ENCODE data around the gene NTPCR. TPM values are rescaled to one million over a fixed set of nuclear protein-coding genes. Genes with fewer than 3 reads are reported as not detected.

NTPCR gene
- total RNA-seq, 1 donor from 2014 or later, result 5.8 TPM

DNA sequence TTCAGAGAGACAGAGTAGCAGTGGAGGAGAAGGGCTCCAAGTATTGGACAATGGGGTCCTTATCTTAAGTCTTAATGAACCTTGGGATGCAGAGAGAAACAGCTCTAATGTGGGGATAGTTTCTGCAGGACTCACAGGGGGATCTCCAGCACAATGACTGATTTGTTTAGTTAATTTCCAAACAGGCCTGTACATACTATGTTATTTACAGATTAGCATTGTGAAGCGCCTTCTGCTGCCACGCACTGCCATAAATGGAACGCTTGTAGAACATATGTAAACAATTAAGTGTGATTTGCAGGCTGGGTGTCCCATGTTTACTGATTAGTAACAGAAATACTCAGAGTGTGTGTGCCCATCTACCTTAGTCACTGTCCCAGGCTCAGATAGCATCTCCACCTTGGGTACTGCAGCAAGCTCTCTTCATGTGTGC lies 56.1 kb downstream of the NTPCR start:
- DNase-seq (ENCODE audit: low read depth in 2 of 2), result no peak

DNA sequence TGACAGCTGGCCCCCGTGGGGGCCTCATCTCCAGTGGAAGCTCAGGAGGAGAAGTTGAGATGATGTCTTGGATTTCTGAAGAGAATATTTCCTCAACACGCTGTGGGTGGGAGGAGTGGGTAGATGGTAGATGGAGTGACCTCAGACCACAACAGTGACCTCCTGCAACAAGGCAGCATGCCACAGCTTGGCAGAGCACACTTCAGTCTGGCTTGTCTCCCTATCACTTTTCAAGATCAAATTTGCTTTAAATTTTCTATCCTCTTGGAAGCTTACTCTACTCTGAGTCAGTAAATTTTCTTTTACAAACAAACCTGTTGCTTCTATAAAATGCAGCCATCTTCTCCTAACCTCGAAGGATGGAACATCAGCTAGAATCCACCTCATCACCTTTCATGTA lies 59.7 kb downstream of the NTPCR start:
- DNase-seq (ENCODE audit: low read depth in 2 of 2), result no peak

DNA sequence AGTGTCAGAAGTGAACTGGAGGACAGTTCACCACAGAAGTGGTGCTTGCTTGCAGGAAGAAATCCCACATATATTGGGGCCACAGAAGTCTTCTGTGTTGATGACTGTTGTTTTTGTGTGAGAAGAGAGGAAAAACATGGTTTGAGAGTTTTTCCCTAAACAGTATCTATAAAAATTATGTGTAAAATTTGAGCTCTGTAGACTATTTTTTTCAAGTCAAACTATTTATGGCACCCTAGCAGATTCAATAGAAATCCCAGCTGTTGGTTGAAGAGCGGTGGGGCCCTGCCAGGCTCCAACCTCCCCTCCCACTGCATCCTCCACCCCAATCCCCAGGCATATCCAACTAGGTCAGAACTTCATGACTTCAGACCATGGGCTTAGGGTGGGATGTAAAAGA lies 61.6 kb downstream of the NTPCR start:
- DNase-seq (ENCODE audit: low read depth in 2 of 2), result no peak

DNA sequence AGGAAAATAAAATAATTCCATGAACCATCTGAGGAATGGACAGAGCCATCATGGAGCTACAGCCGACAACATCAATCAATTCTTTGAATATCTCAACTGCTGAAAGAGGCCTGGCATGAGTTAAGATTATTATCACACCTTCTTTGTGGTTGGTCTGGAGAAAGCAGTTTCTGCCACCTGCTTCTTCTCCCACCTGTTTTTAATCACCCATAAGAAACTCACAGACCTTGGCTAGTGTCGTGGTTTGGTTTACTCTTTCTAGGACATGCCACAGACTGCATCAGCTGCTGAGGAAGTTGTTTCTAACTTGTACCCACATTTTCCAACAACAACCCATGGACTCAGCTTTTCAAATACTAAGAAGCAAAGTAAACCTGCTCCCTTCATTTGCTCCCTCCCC lies 65.6 kb downstream of the NTPCR start:
- DNase-seq (ENCODE audit: low read depth in 2 of 2), result no peak

DNA sequence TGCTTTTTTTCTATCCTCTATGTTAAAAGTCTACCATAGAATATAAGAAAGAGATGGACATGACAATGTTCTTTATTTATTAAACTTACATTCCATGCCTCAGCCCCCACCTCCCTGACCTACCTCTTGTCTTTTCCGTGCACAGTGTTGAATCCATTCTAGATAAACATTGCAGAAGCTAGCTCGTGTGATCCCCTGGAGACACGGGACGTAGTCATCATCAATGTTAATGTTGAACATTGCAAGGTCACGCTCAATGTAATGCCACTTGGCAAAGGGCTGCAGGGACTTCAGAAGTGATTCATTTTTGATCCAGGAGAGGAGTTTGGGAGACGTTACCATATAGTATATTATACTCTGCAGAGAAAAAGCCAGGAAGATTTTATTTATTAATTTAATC lies 66.4 kb downstream of the NTPCR start:
- DNase-seq (ENCODE audit: low read depth in 2 of 2), result no peak

DNA sequence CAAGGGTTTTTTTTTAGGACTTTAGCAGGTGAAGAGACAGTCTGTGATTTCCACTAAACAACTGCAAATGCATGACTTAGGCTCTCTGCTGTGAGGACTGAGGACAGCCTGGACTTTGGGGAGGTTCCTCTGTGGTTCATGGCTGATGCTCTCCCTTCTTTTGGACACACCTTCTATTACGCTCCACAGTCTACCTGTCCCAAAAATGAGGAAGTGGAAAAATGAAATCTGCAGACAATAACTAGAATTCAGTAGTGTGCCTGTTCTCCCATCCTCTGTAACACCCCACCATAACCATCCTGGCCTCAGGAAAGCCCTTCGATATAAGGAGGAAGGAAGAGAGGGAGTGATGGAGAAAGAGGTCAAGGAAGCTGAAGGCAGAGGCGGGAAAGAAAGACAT lies 68.7 kb downstream of the NTPCR start:
- DNase-seq (ENCODE audit: low read depth in 2 of 2), result no peak

DNA sequence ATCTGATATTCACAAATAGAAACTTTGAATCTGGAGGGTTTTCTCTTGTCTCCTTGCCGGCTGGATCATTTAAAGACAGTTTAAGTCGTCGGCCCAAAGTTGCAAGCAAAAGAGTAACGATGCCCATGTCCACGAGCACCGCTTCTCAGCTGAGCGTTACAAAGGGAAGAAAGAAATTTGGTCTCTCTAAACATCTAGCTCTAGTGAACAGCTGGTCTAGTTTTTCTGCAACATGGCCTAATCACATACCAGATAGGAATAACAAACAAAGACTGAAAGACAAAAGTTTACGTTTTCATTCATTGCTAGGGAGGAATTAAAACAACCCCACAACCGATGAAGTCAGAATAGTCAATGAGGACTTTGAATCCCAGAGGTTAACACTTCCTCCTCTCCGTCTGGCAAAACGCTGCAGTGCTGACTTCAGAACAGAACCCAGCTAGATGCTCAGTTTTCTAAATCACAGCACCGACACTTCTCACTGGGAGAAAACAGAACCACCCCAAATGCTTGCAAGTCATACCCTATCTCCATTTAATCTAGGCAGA lies 69.4 kb downstream of the NTPCR start:
- no peak for DNase-seq (ENCODE audit: low read depth in 2 of 2)

DNA sequence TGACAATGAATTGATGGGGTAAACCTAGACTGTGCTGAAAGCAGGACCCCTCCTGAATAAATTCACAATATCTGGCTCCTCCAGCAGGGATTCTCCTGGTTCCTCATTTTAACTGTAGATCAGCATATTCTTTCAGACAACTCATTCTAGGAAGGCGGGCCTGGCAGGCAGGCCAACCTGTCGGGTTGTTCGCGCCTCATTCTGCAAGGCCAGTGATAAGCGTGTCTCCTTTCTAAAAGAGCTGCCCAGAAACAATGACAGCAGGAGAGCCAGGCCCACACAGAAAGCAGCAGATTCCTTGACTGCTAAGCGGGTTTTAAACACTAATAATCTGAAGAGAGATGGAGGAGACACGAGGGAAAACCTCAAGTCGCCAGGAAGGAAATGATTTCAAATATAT lies 70.0 kb downstream of the NTPCR start:
- peak in 1 of 2 donors; percentile 60 for DNase-seq (ENCODE audit: low read depth in 2 of 2)

DNA sequence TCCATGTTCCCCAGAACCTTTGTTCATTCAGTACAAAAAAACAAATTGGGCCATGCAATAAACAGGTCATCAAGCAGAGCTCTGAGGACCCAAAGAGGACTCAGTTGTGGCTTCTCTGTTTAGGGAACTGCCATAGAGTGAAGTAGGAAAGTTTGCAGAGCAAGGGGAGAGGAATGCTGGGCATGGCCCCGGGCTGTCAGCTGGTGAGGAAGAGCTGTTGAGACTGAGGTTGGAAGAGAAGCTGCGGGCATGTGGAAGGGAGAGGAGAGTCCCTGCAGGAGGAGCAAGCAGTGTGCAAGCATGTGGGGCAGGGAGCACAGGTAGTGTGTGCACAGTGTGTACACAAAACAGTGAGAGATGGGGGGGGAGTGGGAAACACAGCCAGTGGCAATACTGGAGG lies 71.8 kb downstream of the NTPCR start:
- DNase-seq (ENCODE audit: low read depth in 2 of 2), result no peak

DNA sequence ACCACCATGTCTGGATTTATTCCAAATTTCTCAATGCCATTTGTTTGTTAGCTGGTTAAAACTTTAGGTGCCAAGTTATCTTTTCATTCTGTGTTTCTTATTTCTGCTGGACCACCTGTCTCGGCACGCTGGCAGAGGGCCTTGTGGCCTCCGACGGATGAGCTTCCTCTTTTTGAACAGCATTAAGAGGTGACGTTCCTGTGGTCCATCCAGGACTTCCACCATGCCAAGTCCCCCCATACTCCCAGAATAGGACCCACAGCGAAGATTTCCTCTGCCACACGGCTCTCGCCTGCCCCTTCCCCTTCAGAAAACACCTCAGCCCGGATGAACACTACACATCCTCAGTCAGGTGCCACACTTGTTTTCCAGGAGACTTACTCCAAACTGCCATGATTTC lies 73.8 kb downstream of the NTPCR start:
- DNase-seq (ENCODE audit: low read depth in 2 of 2), result no peak

DNA sequence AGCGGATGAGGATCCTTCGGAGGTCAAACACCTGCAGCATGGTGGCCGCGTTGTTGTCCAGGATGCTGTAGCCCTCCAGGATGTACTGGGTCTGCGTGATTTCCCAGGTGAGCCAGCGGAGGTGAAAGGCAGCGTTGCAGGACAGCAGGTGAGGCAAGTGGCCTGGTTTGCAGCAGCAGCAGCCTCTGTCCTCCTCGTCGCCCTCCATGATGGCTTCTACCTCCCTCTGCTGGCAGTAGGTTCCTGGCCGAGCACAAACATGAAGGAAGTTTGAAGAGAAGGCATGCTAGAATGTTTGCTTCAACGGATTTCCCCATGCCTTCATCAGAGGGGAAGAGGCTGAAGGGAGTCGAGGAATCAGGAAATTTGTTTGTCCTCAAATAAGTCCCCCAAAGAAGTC lies 74.7 kb downstream of the NTPCR start:
- DNase-seq (ENCODE audit: low read depth in 2 of 2), result peak; percentile 66 to 71

DNA sequence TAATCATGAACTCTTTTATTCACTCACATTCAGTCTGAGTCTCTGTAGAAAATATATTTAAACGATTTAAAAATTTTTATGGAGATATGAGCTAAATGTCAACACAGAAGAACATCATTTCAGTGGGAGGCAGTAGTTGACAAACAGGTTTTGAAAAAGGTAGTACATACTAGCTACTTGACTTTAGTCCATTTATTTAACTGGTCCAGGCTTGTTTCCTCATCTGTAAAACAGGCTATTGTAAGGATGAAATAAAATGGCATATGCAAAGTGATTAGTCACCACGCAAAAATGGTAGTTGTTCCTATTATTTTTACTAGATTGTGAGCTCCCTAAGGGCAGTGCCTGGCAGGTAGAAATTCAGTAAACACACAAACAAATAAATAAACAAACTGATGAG lies 75.2 kb downstream of the NTPCR start:
- no peak for DNase-seq (ENCODE audit: low read depth in 2 of 2)

DNA sequence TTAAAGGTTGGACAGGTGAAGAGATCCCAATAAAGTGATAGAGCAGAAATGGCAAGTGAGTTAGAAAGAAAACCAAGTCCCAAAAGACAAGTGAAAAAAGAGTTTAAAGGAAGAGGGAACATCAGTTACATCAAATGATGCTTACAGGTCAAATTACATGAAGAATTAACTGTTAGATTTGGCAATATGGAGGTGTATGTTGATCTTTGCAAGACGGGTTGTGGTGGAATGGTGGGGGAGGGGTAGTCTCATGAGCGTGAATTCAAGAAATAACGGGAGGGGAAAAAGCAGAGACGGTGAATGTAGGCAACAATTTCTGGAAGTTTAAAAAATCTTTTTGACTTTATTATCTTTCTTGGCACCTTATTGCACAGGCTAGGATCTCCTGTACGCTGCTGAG lies 76.6 kb downstream of the NTPCR start:
- no peak for DNase-seq (ENCODE audit: low read depth in 2 of 2)

DNA sequence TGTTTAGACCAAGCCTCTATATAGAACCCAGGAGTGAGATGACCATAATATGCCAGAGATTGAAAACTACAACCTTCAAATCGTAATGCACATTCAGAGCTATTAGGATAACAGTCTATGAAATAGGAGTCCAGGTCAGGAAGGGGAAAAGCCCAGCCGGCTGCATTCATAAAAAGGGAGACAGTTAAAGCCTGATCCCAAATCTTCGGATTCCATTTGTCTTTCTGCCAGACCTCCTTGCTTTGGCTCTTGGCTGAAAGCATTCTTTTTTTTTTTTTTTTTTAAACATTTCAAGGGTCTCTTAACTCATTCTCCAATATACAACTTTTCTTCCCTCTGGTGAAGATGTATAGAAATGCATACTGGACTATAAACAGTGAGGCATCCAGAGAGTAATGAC lies 81.1 kb downstream of the NTPCR start:
- no peak for DNase-seq (ENCODE audit: low read depth in 2 of 2)

DNA sequence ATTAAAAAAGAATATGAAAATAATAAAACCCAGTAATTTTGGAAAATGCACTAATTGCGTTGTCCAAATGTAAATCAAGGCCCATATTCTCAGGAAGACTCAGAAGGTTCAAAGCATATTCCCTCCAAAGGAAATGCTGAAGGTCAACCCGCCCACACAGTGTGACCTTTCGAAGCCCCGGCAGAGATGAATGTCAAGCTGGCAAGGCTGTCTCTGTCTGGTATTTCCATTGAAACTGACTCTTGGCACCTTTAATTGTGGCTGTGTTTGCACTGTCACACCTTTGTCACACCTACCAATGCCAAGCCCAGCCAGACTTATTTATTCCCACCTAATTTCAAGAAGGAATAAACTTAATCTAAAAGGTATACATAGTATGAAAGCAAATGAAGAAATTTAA lies 82.5 kb downstream of the NTPCR start:
- DNase-seq (ENCODE audit: low read depth in 2 of 2), result no peak

DNA sequence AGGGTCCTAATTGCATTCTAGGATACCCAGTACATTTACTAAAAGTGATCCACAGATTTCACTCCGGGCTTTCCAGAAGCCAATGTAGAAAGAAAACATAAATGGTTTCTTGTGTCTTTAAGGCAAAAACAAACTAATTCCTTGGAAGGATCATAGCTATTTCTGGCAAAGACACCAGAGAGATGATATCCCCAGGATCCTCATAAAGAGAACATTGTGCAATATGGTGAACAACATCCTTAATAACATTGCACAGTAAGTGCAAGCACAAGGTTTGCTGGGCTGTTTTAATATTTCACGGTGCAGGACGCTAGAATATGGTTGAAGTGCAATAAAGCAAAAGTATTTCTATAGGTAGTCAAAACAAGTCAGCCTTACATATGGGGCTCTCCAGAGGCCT lies 83.0 kb downstream of the NTPCR start:
- DNase-seq (ENCODE audit: low read depth in 2 of 2), result no peak

Other genes with a start within 250 kb of the NTPCR start
- 0.44 and 0.60 TPM in 2 replicates for gene MAP10, start 145.2 kb upstream of the NTPCR start, total RNA-seq

Measured in lung microvascular endothelial cell (primary cell).